G401.6 (cell line): ENCODE data around the gene CARTPT.

Experiments used
- FAIRE-seq: peaks from 2 replicates; lab custom pipeline; 2012; peaks lifted over from hg19 to GRCh38; lab: Jason Lieb, UNC

CARTPT gene

GRCh38 chr5:71719063-71719964, at the start of gene CARTPT:
TSS of gene CARTPT (plus strand) at chr5:71719275. CDS start at chr5:71719294, 19 bp downstream.
- no peak for FAIRE-seq

GRCh38 chr5:71677977-71678376, 41.1 kb upstream of the CARTPT start:
- no peak for FAIRE-seq

GRCh38 chr5:71679714-71680113, 39.4 kb upstream of the CARTPT start:
- no peak for FAIRE-seq

GRCh38 chr5:71680510-71680909, 38.6 kb upstream of the CARTPT start:
- no peak for FAIRE-seq

- FAIRE-seq, result no peak
Observed at GRCh38 chr5:71681296-71681695, 37.8 kb upstream of the CARTPT start.

GRCh38 chr5:71684309-71684708, 34.8 kb upstream of the CARTPT start:
- FAIRE-seq, result no peak

GRCh38 chr5:71693828-71694427, 25.1 kb upstream of the CARTPT start:
- no peak for FAIRE-seq

- no peak for FAIRE-seq
Observed at GRCh38 chr5:71695071-71695470, 24.0 kb upstream of the CARTPT start.

- FAIRE-seq, result no peak
Observed at GRCh38 chr5:71695595-71695994, 23.5 kb upstream of the CARTPT start.

- no peak for FAIRE-seq
Observed at GRCh38 chr5:71697967-71698366, 21.1 kb upstream of the CARTPT start.

- no peak for FAIRE-seq
Observed at GRCh38 chr5:71699233-71699632, 19.8 kb upstream of the CARTPT start.

- FAIRE-seq, result no peak
Observed at GRCh38 chr5:71699751-71700150, 19.3 kb upstream of the CARTPT start.

GRCh38 chr5:71700803-71701202, 18.3 kb upstream of the CARTPT start:
- FAIRE-seq, result no peak

- FAIRE-seq, result no peak
Observed at GRCh38 chr5:71701407-71701806, 17.7 kb upstream of the CARTPT start.

- no peak for FAIRE-seq
Observed at GRCh38 chr5:71703941-71704340, 15.1 kb upstream of the CARTPT start.

- no peak for FAIRE-seq
Observed at GRCh38 chr5:71705421-71705820, 13.7 kb upstream of the CARTPT start.

- no peak for FAIRE-seq
Observed at GRCh38 chr5:71706906-71707305, 12.2 kb upstream of the CARTPT start.

GRCh38 chr5:71711610-71712009, 7.5 kb upstream of the CARTPT start:
- no peak for FAIRE-seq

- FAIRE-seq, result no peak
Observed at GRCh38 chr5:71714911-71715310, 4.2 kb upstream of the CARTPT start.

GRCh38 chr5:71727978-71728377, 8.9 kb downstream of the CARTPT start:
- no peak for FAIRE-seq

GRCh38 chr5:71731015-71731414, 11.9 kb downstream of the CARTPT start:
- FAIRE-seq, result no peak

- FAIRE-seq, result no peak
Observed at GRCh38 chr5:71732011-71732410, 12.9 kb downstream of the CARTPT start.

- FAIRE-seq, result no peak
Observed at GRCh38 chr5:71734141-71734540, 15.1 kb downstream of the CARTPT start.
